HepG2 (cell line): ENCODE data around the gene PYGO2. TPM values are rescaled to one million over a fixed set of nuclear protein-coding genes. Genes with fewer than 3 reads are reported as not detected.

Source experiments
- ATAD3A ChIP-seq: sonication (generic); formaldehyde crosslinking; IDR thresholded peaks from 2 replicates; pipeline ENCODE4 v1.4.0; 2020; ENCODE audit warnings: missing genetic modification reagents
- ETV5 ChIP-seq: IDR thresholded peaks from 2 replicates; pipeline ENCODE4 v1.6.1; 2018; ENCODE audit warnings: missing biosample characterization, missing genetic modification reagents, inconsistent platforms, borderline replicate concordance
- KLF6 ChIP-seq: IDR thresholded peaks from 2 replicates; pipeline ENCODE4 v1.8.0; 2016; ENCODE audit warnings: missing biosample characterization, missing genetic modification reagents
- REPIN1 ChIP-seq: sonication (generic); formaldehyde crosslinking; IDR thresholded peaks from 2 replicates; pipeline ENCODE4 v1.8.0; 2022; ENCODE audit warnings: missing genetic modification reagents, low read depth, mild to moderate bottlenecking, borderline replicate concordance
- SOX13 ChIP-seq, 3 experiments: fragments of 450-650 bp in 1 of 3; sonication (generic) in 1 of 3; formaldehyde crosslinking in 1 of 3; IDR thresholded peaks in 2 of 3; conservative IDR thresholded peaks in 1 of 3; 2 replicates each; pipeline versions ENCODE4 v1.5.0 to v1.6.1; 2016 to 2020; ENCODE audit warnings: antibody characterized with exemption in 1 of 3, mild to moderate bottlenecking in 1 of 3, missing compliant biosample characterization in 1 of 3, missing genetic modification reagents in 1 of 3, moderate library complexity in 1 of 3
- TAF15 ChIP-seq: fragments of 200-400 bp; formaldehyde crosslinking; IDR thresholded peaks from one replicate; pipeline ENCODE4 v1.6.1; 2018; ENCODE audit warnings: mild to moderate bottlenecking, low read depth, low read length; ENCODE audit not compliant: poor library complexity, severe bottlenecking
- TCF7L2 ChIP-seq: IDR thresholded peaks from 2 replicates; pipeline ENCODE4 v1.6.1; 2011; ENCODE audit warnings: mild to moderate bottlenecking, low read depth, low read length, moderate library complexity
- ZFYVE20 ChIP-seq: sonication (generic); formaldehyde crosslinking; IDR thresholded peaks from 2 replicates; pipeline ENCODE4 v1.8.0; 2023; ENCODE audit warnings: low read depth, mild to moderate bottlenecking, moderate library complexity, missing genetic modification reagents, borderline replicate concordance
- ZKSCAN8 ChIP-seq: IDR thresholded peaks from 2 replicates; pipeline ENCODE4 v1.6.1; 2016; ENCODE audit warnings: borderline replicate concordance, missing genetic modification reagents, missing compliant biosample characterization
- ZNF749 ChIP-seq: sonication (generic); formaldehyde crosslinking; IDR thresholded peaks from 2 replicates; pipeline ENCODE4 v1.8.0; 2022; ENCODE audit warnings: mild to moderate bottlenecking, missing genetic modification reagents, moderate library complexity, borderline replicate concordance
- ZSCAN22 ChIP-seq: sonication (generic); formaldehyde crosslinking; IDR thresholded peaks from 2 replicates; pipeline ENCODE4 v1.4.0; 2020; ENCODE audit warnings: mild to moderate bottlenecking, missing genetic modification reagents
- polyA plus RNA-seq, 8 experiments: library from polyadenylated mRNA; depleted of rRNA in 3 of 8; stranded (reverse) in 7 of 8; unstranded in 1 of 8; fragments of >200 nt; fragmentation: Illumina TruSeq in 4 of 8; extraction: Trizol in 4 of 8; gene quantifications; 2 replicates each; pipeline versions ENCODE4 v1.2.1 to v1.2.3, GENCODE V29; 2011 to 2016; ENCODE audit warnings: low read depth in 4 of 8, missing spikeins in 1 of 8, mixed read lengths in 1 of 8; ENCODE audit not compliant: insufficient read depth in 1 of 8
- total RNA-seq, 5 experiments: library from RNA; depleted of rRNA; stranded (reverse); fragments of >200 nt; fragmentation: Illumina TruSeq; extraction: Trizol; gene quantifications; 2 replicates each; pipeline ENCODE4 v1.2.3, GENCODE V29; 2016; ENCODE audit warnings: low read depth in 1 of 5
- TF ChIP-seq, protein P1 (sequence below): IDR thresholded peaks from 2 replicates; pipeline ENCODE4 v1.6.1; 2016
- TF ChIP-seq, protein P2 (sequence below): sonication (generic); formaldehyde crosslinking; IDR thresholded peaks from 2 replicates; pipeline ENCODE4 v1.9.0; 2021; ENCODE audit warnings: missing genetic modification reagents, mild to moderate bottlenecking, borderline replicate concordance
- TF ChIP-seq, protein P3 (sequence below): sonication (generic); formaldehyde crosslinking; IDR thresholded peaks from 2 replicates; pipeline ENCODE4 v1.8.1; 2023; ENCODE audit warnings: mild to moderate bottlenecking, moderate library complexity, missing genetic modification reagents
- TF ChIP-seq, protein P4 (sequence below): sonication (generic); formaldehyde crosslinking; IDR thresholded peaks from 2 replicates; pipeline ENCODE4 v1.4.0; 2020; ENCODE audit warnings: missing genetic modification reagents

Gene PYGO2
- total and polyA plus RNA-seq, 2 of the 13 experiments (the other 11 are each of a cell fraction or from before 2014, with no cell fraction given) = 20.3 to 21.8 TPM

DNA sequence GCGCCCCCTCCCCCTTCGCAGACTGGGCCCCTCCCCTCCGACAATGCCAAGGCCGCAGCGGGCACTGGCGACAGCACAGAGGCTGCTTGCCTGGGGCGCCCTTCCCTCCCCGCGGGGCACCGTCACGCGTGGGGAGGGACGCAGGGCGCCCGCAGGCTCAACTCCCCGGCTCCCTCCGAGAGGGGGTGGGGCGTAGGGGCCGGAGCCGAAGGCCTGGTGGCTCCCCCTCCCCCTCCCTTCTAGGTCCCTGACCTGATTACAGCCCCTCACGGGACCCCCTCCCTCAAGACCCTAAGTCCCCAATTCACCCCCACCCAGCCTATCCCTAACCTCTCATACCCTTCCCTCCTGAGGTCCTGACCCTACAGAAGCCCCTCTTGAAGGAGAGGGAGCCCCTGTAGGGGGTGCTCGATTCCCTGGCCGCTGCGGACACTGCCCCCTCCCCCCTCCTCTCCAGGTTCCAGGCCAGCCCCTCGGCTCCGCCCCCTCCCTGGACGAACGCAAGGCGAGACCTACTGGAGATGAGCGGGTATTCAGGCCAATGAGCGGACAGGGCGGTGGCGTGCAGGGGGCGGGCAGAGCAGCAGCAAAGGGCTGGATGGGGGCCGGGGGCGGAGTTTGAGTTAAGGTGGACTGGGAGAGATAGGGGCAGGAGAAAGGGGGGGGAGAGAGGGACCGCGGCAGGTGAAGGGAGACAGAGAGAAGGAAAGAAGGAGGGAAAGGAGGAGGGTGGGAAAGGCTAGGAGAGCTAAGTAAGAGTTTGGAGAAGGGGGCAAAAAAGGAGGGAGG, 40.3 kb upstream of the PYGO2 start (continued):
- TF ChIP-seq, protein P1, sequence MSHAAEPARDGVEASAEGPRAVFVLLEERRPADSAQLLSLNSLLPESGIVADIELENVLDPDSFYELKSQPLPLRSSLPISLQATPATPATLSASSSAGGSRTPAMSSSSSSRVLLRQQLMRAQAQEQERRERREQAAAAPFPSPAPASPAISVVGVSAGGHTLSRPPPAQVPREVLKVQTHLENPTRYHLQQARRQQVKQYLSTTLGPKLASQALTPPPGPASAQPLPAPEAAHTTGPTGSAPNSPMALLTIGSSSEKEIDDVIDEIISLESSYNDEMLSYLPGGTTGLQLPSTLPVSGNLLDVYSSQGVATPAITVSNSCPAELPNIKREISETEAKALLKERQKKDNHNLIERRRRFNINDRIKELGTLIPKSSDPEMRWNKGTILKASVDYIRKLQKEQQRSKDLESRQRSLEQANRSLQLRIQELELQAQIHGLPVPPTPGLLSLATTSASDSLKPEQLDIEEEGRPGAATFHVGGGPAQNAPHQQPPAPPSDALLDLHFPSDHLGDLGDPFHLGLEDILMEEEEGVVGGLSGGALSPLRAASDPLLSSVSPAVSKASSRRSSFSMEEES (CRISPR knock-in tag) = no peak
- no peak for TF ChIP-seq ZNF749 (CRISPR knock-in tag)
- TF ChIP-seq KLF6 (CRISPR knock-in tag) = no peak
- no peak for TF ChIP-seq SOX13 (IDR thresholded peaks at IDR 0.05)
- no peak; a peak in 1 of 4 replicates for TF ChIP-seq SOX13 (CRISPR knock-in tag; conservative IDR thresholded peaks at IDR 0.05 in 1 of 2, IDR thresholded peaks at IDR 0.05 in 1 of 2)
- TF ChIP-seq, protein P2, sequence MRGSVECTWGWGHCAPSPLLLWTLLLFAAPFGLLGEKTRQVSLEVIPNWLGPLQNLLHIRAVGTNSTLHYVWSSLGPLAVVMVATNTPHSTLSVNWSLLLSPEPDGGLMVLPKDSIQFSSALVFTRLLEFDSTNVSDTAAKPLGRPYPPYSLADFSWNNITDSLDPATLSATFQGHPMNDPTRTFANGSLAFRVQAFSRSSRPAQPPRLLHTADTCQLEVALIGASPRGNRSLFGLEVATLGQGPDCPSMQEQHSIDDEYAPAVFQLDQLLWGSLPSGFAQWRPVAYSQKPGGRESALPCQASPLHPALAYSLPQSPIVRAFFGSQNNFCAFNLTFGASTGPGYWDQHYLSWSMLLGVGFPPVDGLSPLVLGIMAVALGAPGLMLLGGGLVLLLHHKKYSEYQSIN (CRISPR knock-in tag) = no peak
- no peak for TF ChIP-seq ZSCAN22 (CRISPR knock-in tag)
- no peak for TF ChIP-seq TCF7L2
- no peak for TF ChIP-seq ZFYVE20 (CRISPR knock-in tag)
- TF ChIP-seq, protein P3, sequence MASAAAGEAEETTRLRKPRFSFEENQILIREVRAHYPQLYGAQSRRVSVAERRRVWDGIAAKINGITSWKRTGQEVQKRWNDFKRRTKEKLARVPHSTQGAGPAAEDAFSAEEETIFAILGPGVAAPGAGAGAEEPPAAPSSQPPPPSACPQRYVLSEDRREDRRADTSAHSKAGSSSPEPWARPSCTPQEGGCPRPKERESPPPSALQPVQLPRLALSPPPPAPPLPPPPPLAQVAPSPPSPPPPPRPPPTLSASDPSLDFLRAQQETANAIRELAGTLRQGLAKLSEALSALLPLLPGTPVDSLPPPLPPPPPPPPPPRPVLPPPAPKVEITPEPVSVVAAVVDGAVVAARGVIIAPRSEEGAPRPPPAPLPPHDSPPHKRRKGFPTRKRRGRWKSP (CRISPR knock-in tag) = no peak
- TF ChIP-seq, protein P4, sequence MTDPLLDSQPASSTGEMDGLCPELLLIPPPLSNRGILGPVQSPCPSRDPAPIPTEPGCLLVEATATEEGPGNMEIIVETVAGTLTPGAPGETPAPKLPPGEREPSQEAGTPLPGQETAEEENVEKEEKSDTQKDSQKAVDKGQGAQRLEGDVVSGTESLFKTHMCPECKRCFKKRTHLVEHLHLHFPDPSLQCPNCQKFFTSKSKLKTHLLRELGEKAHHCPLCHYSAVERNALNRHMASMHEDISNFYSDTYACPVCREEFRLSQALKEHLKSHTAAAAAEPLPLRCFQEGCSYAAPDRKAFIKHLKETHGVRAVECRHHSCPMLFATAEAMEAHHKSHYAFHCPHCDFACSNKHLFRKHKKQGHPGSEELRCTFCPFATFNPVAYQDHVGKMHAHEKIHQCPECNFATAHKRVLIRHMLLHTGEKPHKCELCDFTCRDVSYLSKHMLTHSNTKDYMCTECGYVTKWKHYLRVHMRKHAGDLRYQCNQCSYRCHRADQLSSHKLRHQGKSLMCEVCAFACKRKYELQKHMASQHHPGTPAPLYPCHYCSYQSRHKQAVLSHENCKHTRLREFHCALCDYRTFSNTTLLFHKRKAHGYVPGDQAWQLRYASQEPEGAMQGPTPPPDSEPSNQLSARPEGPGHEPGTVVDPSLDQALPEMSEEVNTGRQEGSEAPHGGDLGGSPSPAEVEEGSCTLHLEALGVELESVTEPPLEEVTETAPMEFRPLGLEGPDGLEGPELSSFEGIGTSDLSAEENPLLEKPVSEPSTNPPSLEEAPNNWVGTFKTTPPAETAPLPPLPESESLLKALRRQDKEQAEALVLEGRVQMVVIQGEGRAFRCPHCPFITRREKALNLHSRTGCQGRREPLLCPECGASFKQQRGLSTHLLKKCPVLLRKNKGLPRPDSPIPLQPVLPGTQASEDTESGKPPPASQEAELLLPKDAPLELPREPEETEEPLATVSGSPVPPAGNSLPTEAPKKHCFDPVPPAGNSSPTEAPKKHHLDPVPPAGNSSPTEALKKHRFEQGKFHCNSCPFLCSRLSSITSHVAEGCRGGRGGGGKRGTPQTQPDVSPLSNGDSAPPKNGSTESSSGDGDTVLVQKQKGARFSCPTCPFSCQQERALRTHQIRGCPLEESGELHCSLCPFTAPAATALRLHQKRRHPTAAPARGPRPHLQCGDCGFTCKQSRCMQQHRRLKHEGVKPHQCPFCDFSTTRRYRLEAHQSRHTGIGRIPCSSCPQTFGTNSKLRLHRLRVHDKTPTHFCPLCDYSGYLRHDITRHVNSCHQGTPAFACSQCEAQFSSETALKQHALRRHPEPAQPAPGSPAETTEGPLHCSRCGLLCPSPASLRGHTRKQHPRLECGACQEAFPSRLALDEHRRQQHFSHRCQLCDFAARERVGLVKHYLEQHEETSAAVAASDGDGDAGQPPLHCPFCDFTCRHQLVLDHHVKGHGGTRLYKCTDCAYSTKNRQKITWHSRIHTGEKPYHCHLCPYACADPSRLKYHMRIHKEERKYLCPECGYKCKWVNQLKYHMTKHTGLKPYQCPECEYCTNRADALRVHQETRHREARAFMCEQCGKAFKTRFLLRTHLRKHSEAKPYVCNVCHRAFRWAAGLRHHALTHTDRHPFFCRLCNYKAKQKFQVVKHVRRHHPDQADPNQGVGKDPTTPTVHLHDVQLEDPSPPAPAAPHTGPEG (CRISPR knock-in tag) = no peak
- TF ChIP-seq ZKSCAN8 = no peak
- no peak for TF ChIP-seq ATAD3A (CRISPR knock-in tag)
- peak; percentile 57 for TF ChIP-seq TAF15
- no peak; the same call in 1 of the 2 replicates for TF ChIP-seq ETV5 (CRISPR knock-in tag)
- no peak for TF ChIP-seq REPIN1
